Measurements from ENCODE around the gene OR5P2.
"Not testable (repeated sequence)": the region's sequence is repeated elsewhere in the genome, so short reads cannot be mapped to it uniquely, and the experiment has no call there.

OR5P2 gene

DNA sequence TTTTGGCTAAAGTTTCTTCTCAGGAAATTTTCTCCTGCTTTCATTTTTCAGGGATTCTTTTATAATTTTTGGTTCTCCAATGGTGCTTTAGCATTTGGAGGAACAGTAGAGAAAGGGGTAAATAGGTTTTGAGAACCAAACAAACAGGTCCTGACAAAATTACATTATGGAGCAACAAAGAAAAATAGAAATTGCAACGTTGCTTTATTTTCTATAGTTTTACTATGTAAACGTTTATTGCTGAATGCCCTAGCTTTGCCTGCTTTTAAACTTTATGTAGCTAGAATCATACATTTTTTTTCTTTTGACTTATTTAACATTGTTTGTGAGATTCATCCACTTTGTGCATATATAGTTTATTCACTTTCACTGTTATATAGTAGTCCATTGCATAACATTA is 43.8 kb upstream of the OR5P2 start:
- Histone ChIP-seq H4K20me1 (ENCODE audit: insufficient read depth) (no peaks in the 10 kb centered on the region), H3K27ac (no peak overlapping the region), H3K79me2 (ENCODE audit: insufficient read depth, low read depth) (no peaks in the 10 kb centered on the region), H2AFZ (ENCODE audit: low read depth) (no peak overlapping the region), H3K27me3 (ENCODE audit: insufficient read depth, low read depth) (no peaks in the 10 kb centered on the region), H3K4me3 (IDR thresholded peaks at IDR 0.05; ENCODE audit: insufficient read depth, low read depth, low read length) (no peak overlapping the region), H3K36me3 (ENCODE audit: insufficient read depth) (no peaks in the 10 kb centered on the region), H3K9ac (no peak overlapping the region), H3K4me1 (ENCODE audit: low read depth, poor library complexity, severe bottlenecking) (no peaks in the 10 kb centered on the region), H3K4me2 (no peak overlapping the region)
- TF ChIP-seq, protein P1, sequence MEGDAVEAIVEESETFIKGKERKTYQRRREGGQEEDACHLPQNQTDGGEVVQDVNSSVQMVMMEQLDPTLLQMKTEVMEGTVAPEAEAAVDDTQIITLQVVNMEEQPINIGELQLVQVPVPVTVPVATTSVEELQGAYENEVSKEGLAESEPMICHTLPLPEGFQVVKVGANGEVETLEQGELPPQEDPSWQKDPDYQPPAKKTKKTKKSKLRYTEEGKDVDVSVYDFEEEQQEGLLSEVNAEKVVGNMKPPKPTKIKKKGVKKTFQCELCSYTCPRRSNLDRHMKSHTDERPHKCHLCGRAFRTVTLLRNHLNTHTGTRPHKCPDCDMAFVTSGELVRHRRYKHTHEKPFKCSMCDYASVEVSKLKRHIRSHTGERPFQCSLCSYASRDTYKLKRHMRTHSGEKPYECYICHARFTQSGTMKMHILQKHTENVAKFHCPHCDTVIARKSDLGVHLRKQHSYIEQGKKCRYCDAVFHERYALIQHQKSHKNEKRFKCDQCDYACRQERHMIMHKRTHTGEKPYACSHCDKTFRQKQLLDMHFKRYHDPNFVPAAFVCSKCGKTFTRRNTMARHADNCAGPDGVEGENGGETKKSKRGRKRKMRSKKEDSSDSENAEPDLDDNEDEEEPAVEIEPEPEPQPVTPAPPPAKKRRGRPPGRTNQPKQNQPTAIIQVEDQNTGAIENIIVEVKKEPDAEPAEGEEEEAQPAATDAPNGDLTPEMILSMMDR (conservative IDR thresholded peaks at IDR 0.05; ENCODE audit: low read depth, low read length) = no peak

DNA sequence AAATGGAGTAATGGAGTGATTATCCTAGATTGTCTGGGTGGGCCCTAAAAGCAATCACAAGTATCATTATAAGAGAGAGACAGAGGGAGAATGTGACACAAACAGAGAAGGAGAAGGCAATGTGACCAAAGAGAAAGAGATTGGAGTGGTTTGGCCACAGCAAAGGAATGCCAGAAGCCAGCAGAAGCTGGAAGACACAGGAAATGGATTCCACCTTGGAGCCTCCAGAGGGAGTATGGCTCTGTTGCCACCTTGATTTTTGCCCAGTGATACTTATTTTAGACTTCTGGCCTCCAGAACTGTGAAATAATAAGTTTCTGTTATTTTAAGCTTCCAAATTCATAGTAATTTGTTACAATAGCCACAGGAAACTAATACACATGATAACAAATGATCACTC is 36.8 kb upstream of the OR5P2 start:
- H4K20me1 ChIP-seq (ENCODE audit: insufficient read depth) = no peaks in the 10 kb centered on the region
- H3K4me2 ChIP-seq = no peak overlapping the region
- no peak overlapping the region for H3K27ac ChIP-seq
- TF ChIP-seq, protein P1 (conservative IDR thresholded peaks at IDR 0.05; ENCODE audit: low read depth, low read length) = no peak
- H3K79me2 ChIP-seq (ENCODE audit: insufficient read depth, low read depth) = no peaks in the 10 kb centered on the region
- H2AFZ ChIP-seq (ENCODE audit: low read depth) = no peak overlapping the region
- H3K27me3 ChIP-seq (ENCODE audit: insufficient read depth, low read depth) = no peaks in the 10 kb centered on the region
- no peaks in the 10 kb centered on the region for H3K4me1 ChIP-seq (ENCODE audit: low read depth, poor library complexity, severe bottlenecking)
- H3K36me3 ChIP-seq (ENCODE audit: insufficient read depth) = no peaks in the 10 kb centered on the region
- no peak overlapping the region for H3K9ac ChIP-seq
- no peak overlapping the region for H3K4me3 ChIP-seq (IDR thresholded peaks at IDR 0.05; ENCODE audit: insufficient read depth, low read depth, low read length)

DNA sequence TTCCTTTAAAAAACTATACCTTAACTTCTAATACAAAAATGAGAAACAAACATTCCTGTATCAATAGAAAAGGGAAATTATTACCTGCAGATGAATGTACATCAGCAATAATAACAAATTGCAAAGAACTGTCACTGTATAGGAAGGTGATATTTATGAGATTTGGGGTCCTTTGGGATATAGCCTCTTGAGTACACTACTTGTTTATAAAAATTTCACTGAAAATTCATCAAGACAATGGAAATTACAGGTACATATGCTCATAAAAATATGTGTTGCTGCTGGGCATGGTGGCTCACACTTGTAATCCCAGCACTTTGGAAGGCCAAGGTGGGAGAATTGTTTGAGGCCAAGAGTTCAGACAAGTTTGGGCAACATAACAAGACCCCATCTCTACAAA is 34.0 kb upstream of the OR5P2 start, which contains the start of gene OR5P3:
TSS of gene OR5P3 (minus strand) at position 101 of the 400 bp plus-strand sequence.
- H3K79me2 ChIP-seq (ENCODE audit: insufficient read depth, low read depth) = no peaks in the 10 kb centered on the region
- no peak within 1 kb of the TSS for H3K4me3 ChIP-seq (IDR thresholded peaks at IDR 0.05; ENCODE audit: insufficient read depth, low read depth, low read length)
- H2AFZ ChIP-seq (ENCODE audit: low read depth) = no peak within 1 kb of the TSS
- H3K9ac ChIP-seq = no peak within 1 kb of the TSS
- no peak within 1 kb of the TSS for H3K27ac ChIP-seq
- H3K4me1 ChIP-seq (ENCODE audit: low read depth, poor library complexity, severe bottlenecking) = no peaks in the 10 kb centered on the region
- H3K27me3 ChIP-seq (ENCODE audit: insufficient read depth, low read depth) = no peaks in the 10 kb centered on the region
- no peak within 1 kb of the TSS for H3K4me2 ChIP-seq
- no peaks in the 10 kb centered on the region for H4K20me1 ChIP-seq (ENCODE audit: insufficient read depth)
- no peaks in the 10 kb centered on the region for H3K36me3 ChIP-seq (ENCODE audit: insufficient read depth)
- TF ChIP-seq, protein P1 (conservative IDR thresholded peaks at IDR 0.05; ENCODE audit: low read depth, low read length) = no peak

DNA sequence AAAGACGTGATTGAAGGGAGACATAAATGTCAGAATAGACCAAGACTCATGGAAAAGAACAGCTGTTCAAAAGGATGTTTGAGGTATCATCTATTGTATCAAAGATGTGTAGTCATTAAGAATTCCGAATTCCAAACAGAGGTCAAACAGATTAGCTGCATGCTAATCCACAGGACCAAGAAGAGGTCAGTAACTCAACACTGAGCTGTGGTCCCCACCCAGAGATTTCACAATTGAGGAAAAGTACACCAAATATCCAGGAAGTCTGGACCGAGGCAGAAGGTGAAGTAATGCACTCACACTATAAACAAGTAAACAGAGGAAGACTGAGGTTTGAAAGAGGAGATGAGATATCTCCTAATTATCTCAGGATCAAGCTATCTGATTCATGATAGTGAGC is 29.6 kb upstream of the OR5P2 start:
- H3K4me2 ChIP-seq = no peak overlapping the region
- no peak overlapping the region for H2AFZ ChIP-seq (ENCODE audit: low read depth)
- H3K79me2 ChIP-seq (ENCODE audit: insufficient read depth, low read depth) = no peaks in the 10 kb centered on the region
- no peak overlapping the region for H3K9ac ChIP-seq
- H3K27ac ChIP-seq = no peak overlapping the region
- H3K36me3 ChIP-seq (ENCODE audit: insufficient read depth) = no peaks in the 10 kb centered on the region
- H3K27me3 ChIP-seq (ENCODE audit: insufficient read depth, low read depth) = no peaks in the 10 kb centered on the region
- no peaks in the 10 kb centered on the region for H3K4me1 ChIP-seq (ENCODE audit: low read depth, poor library complexity, severe bottlenecking)
- no peak overlapping the region for H3K4me3 ChIP-seq (IDR thresholded peaks at IDR 0.05; ENCODE audit: insufficient read depth, low read depth, low read length)
- TF ChIP-seq, protein P1 (conservative IDR thresholded peaks at IDR 0.05; ENCODE audit: low read depth, low read length) = no peak
- H4K20me1 ChIP-seq (ENCODE audit: insufficient read depth) = no peaks in the 10 kb centered on the region

DNA sequence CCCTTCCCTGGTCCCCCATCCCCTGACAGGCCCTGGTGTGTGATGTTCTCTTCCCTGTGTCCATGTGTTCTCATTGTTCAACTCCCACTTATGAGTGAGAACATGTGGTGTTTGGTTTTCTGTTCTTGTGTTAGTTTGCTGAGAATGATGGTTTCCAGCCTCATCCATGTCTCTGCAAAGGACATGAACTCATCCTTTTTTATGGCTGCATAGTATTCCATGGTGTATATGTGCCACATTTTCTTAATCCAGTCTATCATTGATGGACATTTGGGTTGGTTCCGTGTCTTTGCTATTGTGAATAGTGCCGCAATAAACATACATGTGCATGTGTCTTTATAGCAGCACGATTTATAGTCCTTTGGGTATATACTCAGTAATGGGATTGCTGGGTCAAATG is 23.7 kb upstream of the OR5P2 start:
- not testable (repeated sequence) for H3K36me3 ChIP-seq (ENCODE audit: insufficient read depth); H2AFZ ChIP-seq (ENCODE audit: low read depth); H3K27ac ChIP-seq; H3K4me2 ChIP-seq; H3K4me3 ChIP-seq (IDR thresholded peaks at IDR 0.05; ENCODE audit: insufficient read depth, low read depth, low read length); H4K20me1 ChIP-seq (ENCODE audit: insufficient read depth); H3K4me1 ChIP-seq (ENCODE audit: low read depth, poor library complexity, severe bottlenecking); H3K27me3 ChIP-seq (ENCODE audit: insufficient read depth, low read depth); H3K9ac ChIP-seq; H3K79me2 ChIP-seq (ENCODE audit: insufficient read depth, low read depth)

DNA sequence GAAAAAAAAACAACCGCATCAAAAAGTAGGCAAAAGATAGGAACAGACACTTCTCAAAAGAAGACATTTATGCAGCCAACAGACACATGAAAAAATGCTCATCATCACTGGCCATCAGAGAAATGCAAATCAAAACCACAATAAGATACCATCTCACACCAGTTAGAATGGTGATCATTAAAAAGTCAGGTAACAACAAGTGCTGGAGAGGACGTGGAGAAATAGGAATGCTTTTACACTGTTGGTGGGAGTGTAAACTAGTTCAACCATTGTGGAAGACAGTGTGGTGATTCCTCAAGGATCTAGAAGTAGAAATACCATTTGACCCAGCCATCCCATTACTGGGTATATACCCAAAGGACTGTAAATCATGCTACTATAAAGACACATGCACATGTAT is 18.2 kb upstream of the OR5P2 start:
- not testable (repeated sequence) for H3K36me3 ChIP-seq (ENCODE audit: insufficient read depth); H3K79me2 ChIP-seq (ENCODE audit: insufficient read depth, low read depth)

DNA sequence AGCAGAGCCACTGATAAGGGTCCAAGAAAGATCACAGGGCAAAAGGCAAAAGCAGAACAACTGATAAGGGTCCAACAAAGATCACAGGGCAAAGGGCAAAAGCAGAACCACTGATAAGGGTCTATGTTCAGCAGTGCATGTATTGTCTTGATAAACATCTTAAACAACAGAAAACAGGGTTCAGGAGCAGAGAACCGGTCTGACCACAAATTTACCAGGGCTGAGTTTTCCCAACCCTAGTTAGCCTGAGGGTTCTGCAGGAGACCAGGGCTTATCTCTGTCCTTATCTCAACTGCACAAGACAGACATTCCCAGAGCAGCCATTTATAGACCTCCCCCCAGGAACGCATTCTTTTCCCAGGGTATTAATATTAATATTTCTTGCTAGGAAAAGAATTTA is 13.6 kb upstream of the OR5P2 start:
- H4K20me1 ChIP-seq (ENCODE audit: insufficient read depth); H3K4me1 ChIP-seq (ENCODE audit: low read depth, poor library complexity, severe bottlenecking); H2AFZ ChIP-seq (ENCODE audit: low read depth); H3K4me3 ChIP-seq (IDR thresholded peaks at IDR 0.05; ENCODE audit: insufficient read depth, low read depth, low read length); H3K4me2 ChIP-seq; H3K79me2 ChIP-seq (ENCODE audit: insufficient read depth, low read depth); H3K9ac ChIP-seq; H3K27me3 ChIP-seq (ENCODE audit: insufficient read depth, low read depth); H3K27ac ChIP-seq; H3K36me3 ChIP-seq (ENCODE audit: insufficient read depth): not testable (repeated sequence)

More for the DNA sequence above, 18.2 kb upstream of the OR5P2 start:
- H4K20me1 ChIP-seq (ENCODE audit: insufficient read depth); H3K27ac ChIP-seq; H3K27me3 ChIP-seq (ENCODE audit: insufficient read depth, low read depth); H3K4me3 ChIP-seq (IDR thresholded peaks at IDR 0.05; ENCODE audit: insufficient read depth, low read depth, low read length); H3K9ac ChIP-seq; H2AFZ ChIP-seq (ENCODE audit: low read depth); H3K4me1 ChIP-seq (ENCODE audit: low read depth, poor library complexity, severe bottlenecking); H3K4me2 ChIP-seq: not testable (repeated sequence)

All from KMS-11 (cell line).